A673 (cell line): ENCODE data around the gene C1QB.

ENCODE experiments used
- CTCF ChIP-seq: fragments of 300-800, 200-600 bp; sonication (generic); conservative IDR thresholded peaks from 2 replicates; pipeline ENCODE4 v1.5.1; 2017; ENCODE audit warnings: low read depth, mild to moderate bottlenecking, antibody characterized with exemption, low read length, moderate library complexity, mixed read lengths
- EZH2 ChIP-seq: fragments of 200-600 bp; sonication (generic); IDR thresholded peaks from 2 replicates; pipeline ENCODE4 v1.6.1; 2017; ENCODE audit warnings: borderline replicate concordance, low read depth, mild to moderate bottlenecking, mixed read lengths, antibody characterized with exemption, low read length; ENCODE audit not compliant: poor library complexity, severe bottlenecking

- no peak for TF ChIP-seq CTCF
- no peak for TF ChIP-seq EZH2
These were observed 11.8 kb upstream of the C1QB start for GRCh38 chr1:22641247-22641646.
